Measurements from ENCODE around the gene CDH24.

- TF ChIP-seq POLR2AphosphoS5 (IDR thresholded peaks at IDR 0.05) (no peak), CTCF (IDR thresholded peaks at IDR 0.05 in 8 of 11, conservative IDR thresholded peaks at IDR 0.05 in 3 of 11) (no peak)
These were observed 5.9 kb downstream of the CDH24 start for GRCh38 chr14:23051141-23052057.

Measured in spleen (tissue), 7 donors.